Measurements from ENCODE around the gene LRCH1. TPM values are rescaled to one million over a fixed set of nuclear protein-coding genes. Genes with fewer than 3 reads are reported as not detected.

The LRCH1 gene
- total and polyA plus RNA-seq, 2 experiments from 2014 or later = 6.0 to 14.6 TPM

DNA sequence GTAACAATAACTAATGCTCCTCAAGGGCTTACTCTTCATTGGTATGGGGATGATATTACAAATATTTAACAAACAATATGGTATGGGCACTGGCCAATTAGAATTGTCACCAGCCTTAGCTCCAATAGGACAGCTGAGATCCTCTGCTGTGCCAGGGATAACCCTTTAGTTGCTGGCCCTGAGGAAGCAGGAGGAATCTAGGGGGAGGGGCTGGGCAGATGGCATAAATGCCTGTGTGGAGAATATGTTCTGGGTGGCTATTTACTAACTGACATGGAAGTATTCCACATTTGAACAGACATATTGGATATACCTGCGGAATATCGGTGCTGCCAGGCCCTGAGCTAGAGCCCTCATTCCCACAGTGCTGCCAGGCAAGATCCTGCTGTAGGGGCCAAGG is 16.6 kb upstream of the LRCH1 start:
- TF ChIP-seq, protein P1, sequence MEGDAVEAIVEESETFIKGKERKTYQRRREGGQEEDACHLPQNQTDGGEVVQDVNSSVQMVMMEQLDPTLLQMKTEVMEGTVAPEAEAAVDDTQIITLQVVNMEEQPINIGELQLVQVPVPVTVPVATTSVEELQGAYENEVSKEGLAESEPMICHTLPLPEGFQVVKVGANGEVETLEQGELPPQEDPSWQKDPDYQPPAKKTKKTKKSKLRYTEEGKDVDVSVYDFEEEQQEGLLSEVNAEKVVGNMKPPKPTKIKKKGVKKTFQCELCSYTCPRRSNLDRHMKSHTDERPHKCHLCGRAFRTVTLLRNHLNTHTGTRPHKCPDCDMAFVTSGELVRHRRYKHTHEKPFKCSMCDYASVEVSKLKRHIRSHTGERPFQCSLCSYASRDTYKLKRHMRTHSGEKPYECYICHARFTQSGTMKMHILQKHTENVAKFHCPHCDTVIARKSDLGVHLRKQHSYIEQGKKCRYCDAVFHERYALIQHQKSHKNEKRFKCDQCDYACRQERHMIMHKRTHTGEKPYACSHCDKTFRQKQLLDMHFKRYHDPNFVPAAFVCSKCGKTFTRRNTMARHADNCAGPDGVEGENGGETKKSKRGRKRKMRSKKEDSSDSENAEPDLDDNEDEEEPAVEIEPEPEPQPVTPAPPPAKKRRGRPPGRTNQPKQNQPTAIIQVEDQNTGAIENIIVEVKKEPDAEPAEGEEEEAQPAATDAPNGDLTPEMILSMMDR (IDR thresholded peaks at IDR 0.05; ENCODE audit: low read depth, low read length) = no peak
- no peaks in the 10 kb centered on the region for H3K4me1 ChIP-seq (ENCODE audit: low read depth)
- no peak overlapping the region for H3K4me3 ChIP-seq
- H3K9me3 ChIP-seq (ENCODE audit: low read depth) = no peaks in the 10 kb centered on the region
- H3K27ac ChIP-seq = no peak overlapping the region
- H3K36me3 ChIP-seq = no peaks in the 10 kb centered on the region
- DNase-seq (ENCODE audit: low read depth in 1 of 2, low spot score in 1 of 2) = no peak
- no peaks in the 10 kb centered on the region for H3K27me3 ChIP-seq

- Histone ChIP-seq H3K4me3 (no peak overlapping the region), H3K27ac (no peak overlapping the region), H3K27me3 (no peaks in the 10 kb centered on the region), H3K4me1 (ENCODE audit: low read depth) (no peaks in the 10 kb centered on the region), H3K9me3 (ENCODE audit: low read depth) (no peaks in the 10 kb centered on the region), H3K36me3 (no peaks in the 10 kb centered on the region)
- TF ChIP-seq, protein P1 (IDR thresholded peaks at IDR 0.05; ENCODE audit: low read depth, low read length) = no peak
- DNase-seq (ENCODE audit: low read depth in 1 of 2, low spot score in 1 of 2) = no peak
These were observed 13.7 kb upstream of the LRCH1 start for GRCh38 chr13:46539231-46539630.

- Histone ChIP-seq H3K27ac (no peak overlapping the region), H3K9me3 (ENCODE audit: low read depth) (no peaks in the 10 kb centered on the region), H3K27me3 (no peaks in the 10 kb centered on the region), H3K36me3 (no peaks in the 10 kb centered on the region), H3K4me1 (ENCODE audit: low read depth) (no peaks in the 10 kb centered on the region), H3K4me3 (no peak overlapping the region)
- DNase-seq (ENCODE audit: low read depth in 1 of 2, low spot score in 1 of 2) = no peak
- TF ChIP-seq, protein P1 (IDR thresholded peaks at IDR 0.05; ENCODE audit: low read depth, low read length) = no peak
These were observed 11.8 kb upstream of the LRCH1 start for GRCh38 chr13:46541210-46541609.

DNA sequence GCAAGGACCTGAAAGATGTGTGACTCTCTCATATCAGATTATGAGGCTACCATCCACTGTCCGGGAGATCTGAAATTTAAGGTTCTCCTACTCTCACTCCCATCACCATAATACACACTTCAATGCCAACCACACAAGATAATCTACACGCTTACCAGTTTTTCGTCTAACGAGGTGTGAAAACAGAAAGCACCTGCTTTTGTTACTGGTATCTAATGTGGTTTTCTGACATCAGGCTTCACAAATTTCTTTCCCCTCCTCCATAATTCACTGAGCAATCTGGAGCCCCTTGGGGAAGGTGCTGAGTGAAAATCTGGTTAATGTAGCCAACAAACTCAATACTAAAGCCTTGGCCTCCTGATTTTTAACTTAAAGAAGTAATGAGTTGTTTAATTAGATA is 10.1 kb upstream of the LRCH1 start:
- no peak for DNase-seq (ENCODE audit: low read depth in 1 of 2, low spot score in 1 of 2)
- H3K27me3 ChIP-seq = no peaks in the 10 kb centered on the region
- no peaks in the 10 kb centered on the region for H3K9me3 ChIP-seq (ENCODE audit: low read depth)
- no peaks in the 10 kb centered on the region for H3K36me3 ChIP-seq
- H3K4me3 ChIP-seq = no peak overlapping the region
- TF ChIP-seq, protein P1 (IDR thresholded peaks at IDR 0.05; ENCODE audit: low read depth, low read length) = no peak
- no peaks in the 10 kb centered on the region for H3K4me1 ChIP-seq (ENCODE audit: low read depth)
- H3K27ac ChIP-seq = no peak overlapping the region

DNA sequence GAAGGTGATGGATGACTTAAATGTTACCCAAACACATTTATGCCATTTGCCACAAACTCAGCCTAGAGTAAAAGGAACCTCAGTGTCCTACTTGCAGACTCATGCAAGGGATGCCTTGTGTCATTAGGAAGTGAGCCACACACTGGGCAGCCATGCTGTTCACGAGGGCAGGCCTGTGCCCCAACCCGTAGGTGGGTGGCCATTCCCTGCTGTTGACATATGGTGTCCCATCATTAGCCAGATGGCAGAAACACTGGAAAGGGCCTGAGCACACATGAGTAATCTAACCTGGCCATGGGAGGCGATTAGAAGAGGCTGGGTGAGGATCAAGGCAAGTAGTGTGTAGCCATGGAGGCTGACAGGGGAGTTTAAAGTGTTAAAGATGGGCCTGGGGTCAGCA is 9.7 kb upstream of the LRCH1 start:
- Histone ChIP-seq H3K4me1 (ENCODE audit: low read depth) (no peaks in the 10 kb centered on the region), H3K36me3 (no peaks in the 10 kb centered on the region), H3K27me3 (no peaks in the 10 kb centered on the region), H3K9me3 (ENCODE audit: low read depth) (no peaks in the 10 kb centered on the region), H3K4me3 (no peak overlapping the region), H3K27ac (no peak overlapping the region)
- TF ChIP-seq, protein P1 (IDR thresholded peaks at IDR 0.05; ENCODE audit: low read depth, low read length) = no peak
- no peak for DNase-seq (ENCODE audit: low read depth in 1 of 2, low spot score in 1 of 2)

GRCh38 chr13:46544208-46544607 is 8.8 kb upstream of the LRCH1 start:
- no peaks in the 10 kb centered on the region for H3K36me3 ChIP-seq
- no peak for DNase-seq (ENCODE audit: low read depth in 1 of 2, low spot score in 1 of 2)
- TF ChIP-seq, protein P1 (IDR thresholded peaks at IDR 0.05; ENCODE audit: low read depth, low read length) = no peak
- H3K4me1 ChIP-seq (ENCODE audit: low read depth) = no peaks in the 10 kb centered on the region
- no peaks in the 10 kb centered on the region for H3K9me3 ChIP-seq (ENCODE audit: low read depth)
- H3K27me3 ChIP-seq = no peaks in the 10 kb centered on the region
- H3K4me3 ChIP-seq = no peak overlapping the region
- H3K27ac ChIP-seq = no peak overlapping the region

Data from cardiac muscle cell (in vitro differentiated cells and primary cell).